Activated T-cell treated with anti-CD3 and anti-CD28 coated beads, Interleukin-2, amount 50 U/mL, for 48 hours (primary cell): ENCODE data around the gene GON7.
A peak's percentile ranks its signal among the peaks of the same experiment; 100 is the strongest.
"Not testable (repeated sequence)": the region's sequence is repeated elsewhere in the genome, so short reads cannot be mapped to it uniquely, and the experiment has no call there.

ENCODE experiments used
- DNase-seq, 2 experiments: peaks; one replicate each; pipeline ENCODE4 v3.0.0-alpha.2; 2020

The GON7 gene, protein sequence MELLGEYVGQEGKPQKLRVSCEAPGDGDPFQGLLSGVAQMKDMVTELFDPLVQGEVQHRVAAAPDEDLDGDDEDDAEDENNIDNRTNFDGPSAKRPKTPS

DNA sequence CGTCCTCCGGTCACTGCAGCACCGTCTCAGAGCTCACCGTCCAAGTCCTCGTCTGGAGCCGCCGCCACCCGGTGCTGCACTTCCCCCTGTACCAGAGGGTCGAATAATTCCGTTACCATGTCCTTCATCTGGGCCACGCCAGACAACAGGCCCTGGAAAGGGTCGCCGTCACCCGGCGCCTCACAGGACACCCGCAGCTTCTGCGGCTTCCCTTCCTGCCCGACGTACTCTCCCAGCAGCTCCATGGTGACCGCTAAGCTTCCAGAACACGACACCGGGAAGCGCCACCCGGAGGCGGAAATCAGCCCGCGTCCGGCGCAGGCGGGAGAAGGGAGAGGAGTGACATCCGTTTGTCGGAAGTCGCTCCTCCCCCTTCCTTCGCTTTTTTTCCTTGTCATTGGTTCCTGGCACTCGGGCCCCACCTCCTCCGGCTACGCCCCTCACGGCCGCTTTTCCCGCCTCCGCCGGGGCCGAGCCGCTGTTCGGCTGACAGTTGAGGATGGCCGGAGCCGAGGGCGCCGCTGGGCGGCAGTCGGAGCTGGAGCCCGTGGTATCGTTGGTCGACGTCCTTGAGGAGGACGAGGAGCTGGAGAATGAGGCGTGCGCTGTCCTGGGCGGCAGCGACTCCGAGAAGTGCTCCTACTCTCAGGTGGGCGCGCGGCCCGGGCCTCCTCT is at the start of gene GON7, which contains the start of gene UBR7:
Gene GON7 (minus strand): TSS at position 273 of the 675 bp plus-strand sequence. CDS start 28 bp downstream, at position 245.
Gene UBR7 (plus strand): TSS at position 464 of the 675 bp plus-strand sequence. CDS start 36 bp downstream, at position 500.
- DNase-seq, result peak; percentile 93

DNA sequence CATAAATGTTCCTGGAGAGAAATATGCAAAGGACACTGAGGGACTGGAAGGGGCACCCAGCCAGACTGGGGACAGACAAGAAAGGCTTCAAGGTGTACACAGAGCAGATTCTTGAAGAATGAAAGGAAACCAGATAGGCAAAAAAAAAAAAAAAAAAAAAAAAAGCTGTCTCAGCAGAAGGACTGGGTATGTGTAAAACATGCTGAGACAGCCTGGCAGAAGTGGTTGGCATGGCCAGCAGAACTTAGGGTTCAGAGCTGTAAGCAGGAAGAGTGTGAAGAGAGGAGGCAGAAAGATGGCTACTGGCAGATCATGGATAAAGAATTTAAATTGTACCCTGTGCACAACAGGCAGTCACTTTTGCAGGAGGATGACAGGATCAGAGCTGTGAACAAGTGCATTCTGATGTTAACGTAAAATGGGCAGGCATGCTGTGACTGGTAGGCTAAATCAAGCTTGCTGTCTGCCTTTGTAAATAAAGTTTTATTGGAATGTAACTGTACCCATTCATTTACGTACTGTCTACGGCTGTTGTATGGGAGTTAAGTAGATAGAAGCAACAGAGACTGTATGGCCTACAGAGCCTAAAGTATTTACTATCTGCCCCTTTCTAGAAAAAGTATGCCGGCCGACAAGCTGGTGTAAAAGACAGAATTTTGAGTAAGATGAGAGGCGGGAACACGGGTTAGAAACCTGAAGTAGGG is 42.4 kb upstream of the GON7 start:
- DNase-seq, result no peak

DNA sequence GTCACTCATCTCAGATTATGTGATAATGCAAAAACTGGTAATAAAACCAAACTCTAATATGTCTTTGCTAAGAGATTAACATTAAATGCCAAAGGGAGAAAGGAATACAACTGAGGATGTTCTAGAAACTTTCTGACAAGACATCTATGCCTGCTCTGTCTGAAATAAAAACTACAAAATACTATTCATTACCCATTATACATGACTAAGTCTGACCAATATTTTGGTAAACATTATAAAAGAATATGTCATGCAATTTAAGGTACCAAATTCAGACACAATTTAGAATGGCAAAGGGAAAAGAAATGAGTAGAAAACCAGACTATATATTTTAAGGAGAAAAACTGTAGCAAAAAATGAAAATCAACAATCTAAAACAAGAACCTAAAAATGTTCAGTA is 39.7 kb upstream of the GON7 start:
- DNase-seq, result no peak

DNA sequence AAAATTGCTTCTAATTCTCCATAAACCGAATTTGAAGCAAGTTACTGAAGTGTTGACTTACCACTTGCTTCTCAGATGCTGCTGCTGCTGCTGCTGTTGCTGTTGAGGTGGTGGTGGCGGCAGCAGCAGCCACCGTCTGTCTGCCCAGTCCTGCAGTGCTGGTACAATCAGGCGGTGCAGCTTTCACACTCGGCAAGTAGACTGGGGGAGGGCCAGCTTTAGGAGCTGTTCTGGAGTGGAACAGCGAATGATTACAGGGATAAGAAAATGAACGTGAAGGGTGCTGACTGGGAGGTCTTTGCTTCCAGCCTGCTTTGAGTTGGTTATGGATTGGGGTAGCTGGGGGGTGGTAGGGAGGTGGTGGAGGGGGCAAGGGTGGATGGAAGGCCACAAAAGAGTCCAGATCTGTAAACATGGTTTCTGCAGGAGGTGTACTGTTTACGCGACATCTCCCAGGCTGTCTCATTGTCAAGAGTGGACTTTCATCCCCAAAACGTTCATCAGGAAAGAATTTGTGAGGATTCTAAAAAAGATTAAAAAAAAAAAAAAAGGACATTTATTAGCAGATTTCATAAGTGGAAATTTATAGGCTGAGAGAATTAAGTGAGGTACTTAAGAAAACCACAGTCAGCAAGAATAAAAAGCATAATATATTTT is 39.0 kb upstream of the GON7 start:
- no peak for DNase-seq

DNA sequence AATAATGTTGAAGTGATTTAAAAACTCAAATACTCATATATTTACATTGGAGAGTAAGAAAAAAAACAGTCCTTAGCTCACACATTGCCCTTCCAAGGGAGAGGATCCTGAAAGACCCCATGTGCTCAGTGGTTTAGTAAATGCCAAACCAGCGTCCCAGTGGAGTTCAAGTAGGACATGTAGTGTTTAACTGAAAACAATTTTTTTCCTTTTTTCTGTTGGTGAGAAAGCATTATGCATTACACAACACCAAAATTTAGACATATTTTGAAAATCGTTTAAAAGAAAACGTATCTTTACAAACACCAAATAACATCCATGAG is 33.8 kb upstream of the GON7 start:
- no peak for DNase-seq

DNA sequence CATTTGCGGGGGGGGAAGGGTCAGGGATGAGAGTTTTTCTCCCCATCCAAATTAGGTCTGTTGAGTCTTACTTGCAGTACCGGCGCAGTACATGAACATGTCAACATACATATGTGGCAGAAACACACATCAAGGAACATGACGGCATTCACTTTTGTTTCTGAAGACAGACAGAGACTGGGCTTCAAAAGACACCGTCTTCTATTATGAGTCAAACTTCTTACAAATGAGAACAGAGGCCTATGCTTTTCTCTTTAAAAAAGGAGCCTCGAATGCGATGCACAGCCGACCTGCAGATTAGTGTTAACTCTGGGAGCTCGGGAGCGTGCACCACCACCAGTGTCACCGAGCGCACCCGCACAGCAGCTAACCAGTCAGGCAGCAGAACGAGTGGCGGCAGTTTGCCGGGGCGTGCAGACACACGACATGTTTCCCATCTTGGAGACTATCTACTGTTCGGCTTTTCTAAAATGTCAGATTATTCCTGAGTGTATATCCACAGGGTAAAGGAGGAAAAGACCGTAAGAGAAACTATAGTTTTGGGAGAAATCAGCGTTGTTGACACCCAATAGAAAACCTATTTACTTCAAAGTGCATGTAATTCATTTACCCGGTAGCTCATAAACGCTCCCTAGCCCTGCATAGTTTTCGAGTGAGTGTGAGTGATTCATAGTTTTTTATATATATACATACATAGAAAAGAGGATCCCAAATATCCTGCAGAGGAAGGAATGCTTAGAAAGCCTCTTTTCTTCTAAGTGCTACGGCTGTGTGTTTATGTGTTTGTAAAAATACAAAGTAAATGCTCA is 33.2 kb upstream of the GON7 start:
- no peak for DNase-seq

DNA sequence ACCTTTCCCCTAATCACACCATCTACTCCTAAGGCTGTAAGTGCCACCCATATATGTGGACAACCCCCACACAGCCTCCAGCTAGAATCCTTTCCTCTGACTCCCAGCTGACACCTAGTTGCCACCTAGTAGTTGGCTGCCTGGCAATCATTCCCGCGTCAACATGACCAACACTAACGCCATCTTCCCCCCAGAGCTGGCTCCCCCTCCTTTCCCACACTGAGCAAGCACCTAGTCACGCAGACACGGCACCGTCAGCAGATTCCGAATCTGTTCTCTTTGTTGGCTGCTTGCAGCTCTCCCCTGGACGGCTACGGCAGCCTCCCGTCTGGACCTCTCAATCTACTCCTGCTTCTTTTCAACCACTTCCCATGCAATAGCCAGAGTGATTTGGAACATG is 27.9 kb upstream of the GON7 start:
- DNase-seq, result no peak

DNA sequence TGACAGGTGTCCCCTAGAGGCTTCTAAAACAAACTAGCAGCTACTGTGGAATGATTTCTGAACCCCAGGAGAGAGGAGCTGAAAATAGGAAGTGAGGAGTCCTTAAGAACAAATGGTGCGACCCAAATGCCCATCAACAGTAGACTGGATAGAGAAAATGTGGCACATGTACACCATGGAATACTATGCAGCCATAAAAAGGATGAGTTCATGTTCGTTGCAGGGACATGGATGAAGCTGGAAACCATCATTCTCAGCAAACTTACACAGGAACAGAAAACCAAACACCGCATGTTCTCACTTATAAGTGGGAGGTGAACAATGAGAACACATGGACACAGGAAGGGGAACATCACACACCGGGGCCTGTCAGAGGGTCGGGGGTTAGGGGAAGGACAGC is 26.2 kb upstream of the GON7 start:
- DNase-seq, result not testable (repeated sequence)

DNA sequence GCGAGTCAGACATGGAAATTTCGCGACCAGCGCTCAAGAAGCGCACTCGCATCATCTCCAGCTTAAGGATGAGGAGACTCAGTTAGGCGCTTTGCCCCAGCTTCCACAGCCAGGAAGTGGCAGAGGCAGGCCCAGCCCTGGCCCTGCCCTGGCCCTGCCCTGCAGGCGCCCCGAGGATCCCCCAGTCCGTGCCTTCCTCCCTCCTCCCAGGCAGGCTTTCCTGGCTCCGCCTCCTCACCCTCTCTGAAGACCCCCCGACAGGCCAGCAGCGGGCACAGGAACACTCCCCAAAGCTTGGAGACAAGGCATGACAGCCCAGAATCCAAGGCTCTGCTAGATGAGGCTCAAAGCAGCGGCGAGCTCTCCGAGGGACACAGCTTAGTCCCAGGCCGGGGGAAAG is 25.3 kb upstream of the GON7 start:
- no peak for DNase-seq

DNA sequence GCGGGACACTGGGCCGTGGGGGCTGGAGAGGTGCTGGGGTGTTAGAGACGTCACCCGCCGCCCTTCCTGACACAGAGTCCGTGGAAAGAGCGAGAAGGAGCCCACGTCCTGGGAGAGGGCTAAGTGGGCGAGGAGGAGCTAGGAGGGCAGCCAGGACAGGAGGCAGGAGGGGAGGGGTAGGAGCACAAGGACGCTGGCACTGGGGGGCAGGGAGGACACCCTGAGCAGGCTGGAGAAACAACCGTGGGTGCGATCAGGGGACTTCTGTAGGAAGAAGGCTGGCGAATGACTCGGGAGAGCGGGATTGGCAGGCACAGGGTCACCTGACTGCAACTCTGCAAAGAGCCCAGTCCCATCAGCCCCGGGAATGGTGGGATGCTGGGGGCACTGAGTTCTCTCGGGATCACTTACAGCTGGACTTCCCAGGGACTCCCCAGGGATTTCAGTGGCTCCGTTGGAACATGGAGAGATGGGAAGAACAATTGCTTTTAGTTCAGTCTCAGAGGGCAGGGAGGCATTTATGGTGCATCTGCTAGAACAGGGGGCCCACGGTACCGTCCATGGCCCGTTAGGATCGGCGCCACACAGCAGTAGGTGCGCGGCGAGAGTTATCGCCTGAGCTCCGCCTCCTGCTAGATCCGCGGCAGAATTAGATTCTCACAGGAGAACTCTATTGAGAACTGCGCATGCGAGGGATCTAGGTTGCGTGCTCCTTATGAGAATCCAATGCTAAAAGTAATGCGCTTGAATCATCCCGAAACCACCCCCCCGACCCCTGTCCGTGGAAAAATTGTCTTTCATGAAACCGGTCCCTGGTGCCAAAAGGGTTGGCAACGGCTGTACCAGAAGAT is 24.5 kb upstream of the GON7 start:
- peak; percentile 28 to 34 for DNase-seq

DNA sequence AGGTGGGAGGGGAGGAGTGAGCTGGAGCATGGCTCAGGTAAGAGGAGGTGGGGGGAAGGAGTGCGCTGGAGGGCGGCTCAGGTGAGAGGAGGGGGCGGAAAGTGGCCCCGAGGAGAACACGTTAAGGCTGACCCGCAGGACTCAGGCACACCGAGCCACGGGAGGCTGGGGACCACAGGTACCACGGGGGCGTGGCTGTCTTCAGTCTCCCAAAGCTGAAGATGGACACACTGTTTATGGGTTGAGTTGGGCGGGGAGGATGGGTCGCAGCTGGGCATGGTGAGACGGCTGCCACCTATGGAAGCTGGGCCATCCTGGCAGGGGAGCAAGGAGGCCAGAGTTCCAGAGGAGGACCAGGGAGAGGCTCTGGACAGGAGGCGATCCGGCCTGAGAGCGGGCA is 23.7 kb upstream of the GON7 start:
- DNase-seq, result no peak

DNA sequence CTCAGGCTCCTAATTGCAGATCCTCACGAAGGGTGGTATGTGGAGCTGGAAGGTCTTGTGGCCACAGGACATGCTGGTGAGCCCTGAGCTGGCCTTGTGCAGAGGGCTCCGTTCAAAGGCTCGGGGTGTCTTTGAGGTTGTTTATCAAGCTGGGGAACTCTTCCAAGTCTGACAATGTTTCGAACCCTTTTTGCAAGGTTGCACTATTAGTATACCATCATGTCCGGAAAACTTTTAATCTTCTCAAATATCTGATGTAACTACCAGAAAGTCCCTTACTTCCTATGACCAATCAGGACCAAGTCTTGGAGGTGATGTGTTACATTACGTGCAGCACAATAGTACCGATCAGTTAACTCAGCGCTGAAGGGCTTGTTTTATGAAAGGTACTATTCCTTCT is 21.7 kb upstream of the GON7 start:
- no peak for DNase-seq

DNA sequence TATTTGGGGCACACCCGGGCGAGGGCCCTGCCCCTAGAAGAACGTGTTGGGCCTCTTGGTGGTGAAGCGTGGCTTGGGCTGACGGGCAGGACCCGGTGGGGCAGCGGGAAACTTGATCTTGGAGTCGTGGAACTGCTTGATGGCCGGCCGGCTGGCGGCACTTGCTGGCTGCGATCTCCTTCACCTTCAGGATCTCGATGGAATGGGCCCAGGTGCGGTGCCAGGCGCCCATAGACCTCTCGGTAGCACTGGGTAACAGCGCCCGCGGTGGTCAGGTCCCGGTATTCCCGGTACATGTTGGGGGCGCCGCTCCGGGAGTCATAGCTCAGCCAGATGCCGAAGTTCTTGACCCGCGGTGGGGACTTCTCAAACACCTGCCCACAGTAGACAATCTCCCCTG is 16.7 kb upstream of the GON7 start:
- no peak for DNase-seq

DNA sequence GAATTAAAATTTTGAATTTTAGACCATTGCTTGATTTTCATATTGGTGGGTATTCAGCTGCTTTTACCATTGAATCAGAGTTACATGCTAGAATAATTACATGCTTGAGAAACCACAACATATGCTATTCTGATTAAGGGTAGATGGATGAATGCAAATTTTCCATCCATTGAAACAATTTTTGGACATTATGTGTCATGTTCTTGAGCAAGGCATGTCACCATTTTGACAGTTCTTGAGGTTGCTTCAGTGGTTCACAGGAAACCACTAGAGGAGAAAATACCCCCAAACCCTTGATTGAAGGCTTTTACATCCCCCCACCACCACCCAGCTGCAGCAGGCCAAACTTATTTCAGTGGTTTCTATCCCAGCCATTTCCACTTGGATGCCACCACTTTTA is 13.6 kb upstream of the GON7 start:
- no peak for DNase-seq

DNA sequence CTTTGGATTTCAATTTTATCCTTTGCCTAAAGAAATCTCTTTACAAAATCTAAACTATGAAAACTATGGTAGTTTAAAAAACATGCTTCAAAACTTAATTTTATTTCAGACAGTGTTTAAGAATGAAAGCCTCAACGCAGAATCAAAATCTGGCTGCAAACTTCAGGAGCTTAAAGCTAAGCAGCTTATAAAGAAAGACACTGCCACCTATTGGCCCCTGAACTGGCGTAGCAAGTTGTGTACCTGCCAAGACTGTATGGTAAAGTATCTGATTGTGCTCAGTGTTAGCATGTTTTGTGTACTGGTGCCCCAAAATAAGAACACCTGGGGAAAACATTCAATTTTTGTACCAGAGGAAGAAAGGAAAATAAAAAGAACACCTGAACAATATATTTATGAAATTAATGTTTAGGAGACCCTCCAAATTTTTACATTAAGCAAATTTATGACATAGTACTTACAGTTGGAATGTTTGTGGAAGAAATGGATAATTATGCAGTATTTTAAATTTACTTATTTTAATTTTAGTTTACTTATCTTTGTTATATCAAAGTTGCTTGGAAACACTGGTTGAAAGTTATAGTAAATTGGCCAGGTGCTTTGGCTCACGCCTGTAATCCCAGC is 12.3 kb upstream of the GON7 start:
- no peak for DNase-seq

DNA sequence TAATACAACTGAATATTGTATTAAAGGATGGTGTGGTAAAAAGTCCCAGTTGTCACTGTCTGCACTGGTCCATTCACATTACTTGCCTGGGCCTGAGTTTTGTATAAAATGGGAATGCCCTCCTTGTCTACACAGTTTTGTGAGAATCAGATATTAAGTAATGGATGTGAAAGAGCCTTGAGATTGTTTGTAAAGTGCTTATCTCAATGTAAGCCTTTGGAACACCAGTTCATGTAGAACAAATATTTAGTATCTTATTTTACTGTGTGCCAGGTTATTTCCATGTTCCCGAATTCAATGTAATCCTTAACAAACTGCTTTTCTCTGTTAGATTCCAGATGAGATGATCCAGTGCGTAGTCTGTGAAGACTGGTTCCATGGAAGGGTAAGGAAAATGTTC is 7.7 kb upstream of the GON7 start:
- no peak for DNase-seq

DNA sequence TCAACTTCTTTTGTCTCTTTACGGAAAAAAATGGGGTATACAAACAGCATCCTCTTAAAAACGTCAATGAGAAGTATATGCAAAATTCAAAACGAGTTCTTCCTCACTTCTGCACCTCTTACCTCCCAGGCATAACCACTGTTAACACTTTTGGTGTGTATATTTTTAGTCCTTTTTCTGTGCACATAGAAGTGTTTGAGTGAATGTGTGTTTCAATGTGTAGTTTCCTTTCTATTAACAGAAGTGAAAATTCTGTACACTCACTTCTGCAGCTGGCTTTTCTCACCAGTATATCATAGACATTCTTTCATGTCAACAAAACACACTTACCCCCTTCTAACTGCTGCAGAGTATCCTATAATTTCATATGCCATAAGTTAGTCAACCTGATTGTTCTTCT is 5.6 kb upstream of the GON7 start:
- DNase-seq, result no peak

DNA sequence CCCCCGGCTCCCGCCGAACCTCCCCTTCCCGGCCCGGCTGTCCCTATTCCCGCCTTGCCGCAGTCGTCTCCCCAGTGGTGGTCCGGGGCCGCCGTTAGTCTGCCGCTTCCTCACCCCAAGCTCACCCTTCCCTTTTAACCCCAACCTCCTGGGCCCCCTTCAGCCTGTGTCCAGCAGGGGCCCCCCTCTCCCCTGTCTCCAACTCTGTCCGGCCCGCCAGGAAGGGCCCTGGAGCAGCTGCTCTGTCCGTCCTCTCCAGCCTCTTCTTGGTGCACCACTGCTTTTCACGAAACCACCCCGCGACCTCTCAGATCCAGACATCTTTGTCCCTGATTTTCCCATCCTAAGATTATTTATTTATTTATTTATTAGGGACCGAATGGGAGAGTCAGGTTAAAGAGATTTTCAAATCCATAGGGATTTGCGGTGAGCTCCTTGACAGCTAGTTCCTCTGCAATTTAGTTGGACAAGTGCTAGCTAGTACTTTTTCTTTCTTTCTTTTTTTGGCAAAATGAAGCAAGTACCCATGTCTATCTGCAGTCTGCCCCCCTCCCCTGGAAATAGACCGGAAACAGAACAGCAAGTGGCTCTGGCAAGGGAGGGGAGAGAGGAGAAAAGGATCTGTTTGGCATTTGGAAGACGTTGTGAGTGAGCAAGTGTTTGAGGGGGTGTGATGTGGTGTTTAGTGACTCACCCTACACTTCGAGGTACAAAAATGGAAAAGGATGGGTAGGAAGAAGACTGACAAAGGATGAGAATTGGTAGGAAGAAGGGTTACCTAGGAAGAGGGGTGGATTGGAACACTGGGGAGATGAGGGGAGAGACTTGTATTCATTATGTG is 823 bp upstream of the GON7 start:
- peak in 1 of 2 experiments; percentile 40 for DNase-seq

DNA sequence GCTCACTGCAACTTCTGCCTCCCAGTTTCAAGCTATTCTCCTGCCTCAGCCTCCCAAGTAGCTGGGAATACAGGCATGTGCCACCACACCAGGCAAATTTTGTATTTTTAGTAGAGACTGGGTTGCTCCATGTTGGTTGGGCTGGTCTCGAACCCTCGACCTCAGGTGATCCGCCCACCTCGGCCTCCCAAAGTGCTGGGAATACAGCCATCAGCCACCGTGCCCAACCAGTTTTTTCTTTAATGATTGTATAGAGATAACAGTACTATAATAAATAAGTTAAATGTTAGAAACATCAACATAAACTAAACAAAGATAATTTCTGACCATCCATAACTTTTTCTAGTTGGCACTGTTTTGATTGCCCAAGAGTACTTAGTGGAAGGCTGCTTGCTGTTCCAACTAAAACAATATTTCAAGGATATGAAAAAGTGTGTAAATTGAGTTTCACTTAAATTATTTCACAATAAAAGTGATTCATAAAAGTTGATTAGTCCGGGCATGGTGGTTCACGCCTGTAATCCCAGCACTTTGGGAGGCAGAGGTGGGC is 5.6 kb downstream of the GON7 start:
- no peak for DNase-seq

DNA sequence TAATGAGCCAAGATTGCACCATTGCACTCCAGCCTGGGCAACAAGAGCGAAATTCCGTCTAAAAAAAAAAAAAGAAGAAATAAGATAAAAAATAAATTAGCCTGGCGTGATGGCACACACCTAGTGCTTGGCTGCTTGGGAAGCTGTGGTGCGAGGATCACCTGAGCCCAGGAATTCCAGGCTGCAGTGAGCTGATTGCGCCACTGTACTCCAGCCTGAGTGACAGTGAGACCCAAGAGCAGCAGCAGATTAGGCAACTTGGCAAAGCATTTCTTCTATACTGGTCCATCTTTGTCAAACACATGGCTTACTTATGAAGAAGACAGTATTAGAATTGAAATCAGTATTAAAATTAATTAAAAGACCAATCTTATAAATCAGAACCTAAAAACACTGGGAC is 6.3 kb downstream of the GON7 start:
- no peak for DNase-seq
